AG09319 (cell line): ENCODE data around the gene FBXO2.

Source experiments
- DNase-seq: peaks from one replicate; pipeline ENCODE4 v3.0.0-alpha.2; 2010; ENCODE audit warnings: low read depth; ENCODE audit errors: extremely low read depth
- TF ChIP-seq, protein P1 (sequence below): IDR thresholded peaks from 2 replicates; pipeline ENCODE4 v1.5.1; 2011; ENCODE audit warnings: low read depth, mild to moderate bottlenecking, inconsistent platforms, low read length, moderate library complexity

FBXO2 gene

GRCh38 chr1:11671544-11672286, 17.5 kb upstream of the FBXO2 start:
- TF ChIP-seq, protein P1, sequence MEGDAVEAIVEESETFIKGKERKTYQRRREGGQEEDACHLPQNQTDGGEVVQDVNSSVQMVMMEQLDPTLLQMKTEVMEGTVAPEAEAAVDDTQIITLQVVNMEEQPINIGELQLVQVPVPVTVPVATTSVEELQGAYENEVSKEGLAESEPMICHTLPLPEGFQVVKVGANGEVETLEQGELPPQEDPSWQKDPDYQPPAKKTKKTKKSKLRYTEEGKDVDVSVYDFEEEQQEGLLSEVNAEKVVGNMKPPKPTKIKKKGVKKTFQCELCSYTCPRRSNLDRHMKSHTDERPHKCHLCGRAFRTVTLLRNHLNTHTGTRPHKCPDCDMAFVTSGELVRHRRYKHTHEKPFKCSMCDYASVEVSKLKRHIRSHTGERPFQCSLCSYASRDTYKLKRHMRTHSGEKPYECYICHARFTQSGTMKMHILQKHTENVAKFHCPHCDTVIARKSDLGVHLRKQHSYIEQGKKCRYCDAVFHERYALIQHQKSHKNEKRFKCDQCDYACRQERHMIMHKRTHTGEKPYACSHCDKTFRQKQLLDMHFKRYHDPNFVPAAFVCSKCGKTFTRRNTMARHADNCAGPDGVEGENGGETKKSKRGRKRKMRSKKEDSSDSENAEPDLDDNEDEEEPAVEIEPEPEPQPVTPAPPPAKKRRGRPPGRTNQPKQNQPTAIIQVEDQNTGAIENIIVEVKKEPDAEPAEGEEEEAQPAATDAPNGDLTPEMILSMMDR, result no peak
- DNase-seq, result no peak

GRCh38 chr1:11671205-11671543, 16.9 kb upstream of the FBXO2 start:
- TF ChIP-seq, protein P1, result no peak

DNA sequence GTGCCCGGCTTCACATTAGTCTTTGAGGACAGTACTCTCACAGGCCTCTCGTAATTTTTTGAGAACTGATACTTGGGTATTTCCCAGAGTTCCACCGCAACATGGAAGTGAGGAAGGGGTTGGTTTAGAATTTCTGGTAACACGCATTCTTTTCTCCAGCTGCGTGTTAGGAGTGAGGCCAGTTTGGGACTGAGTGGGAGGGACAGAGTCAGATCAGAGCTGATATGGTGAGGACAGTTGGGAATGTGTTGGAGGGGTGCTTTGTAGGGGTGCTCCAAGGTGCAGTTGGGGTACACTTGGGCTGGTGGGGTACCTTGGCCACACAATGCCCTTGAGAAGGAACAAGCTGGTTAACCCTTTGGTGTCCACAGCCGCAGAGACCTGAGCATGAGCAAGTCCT, 16.5 kb upstream of the FBXO2 start:
- DNase-seq, result no peak
- TF ChIP-seq, protein P1, result no peak

More at GRCh38 chr1:11671205-11671543, 16.9 kb upstream of the FBXO2 start:
- no peak for DNase-seq

DNA sequence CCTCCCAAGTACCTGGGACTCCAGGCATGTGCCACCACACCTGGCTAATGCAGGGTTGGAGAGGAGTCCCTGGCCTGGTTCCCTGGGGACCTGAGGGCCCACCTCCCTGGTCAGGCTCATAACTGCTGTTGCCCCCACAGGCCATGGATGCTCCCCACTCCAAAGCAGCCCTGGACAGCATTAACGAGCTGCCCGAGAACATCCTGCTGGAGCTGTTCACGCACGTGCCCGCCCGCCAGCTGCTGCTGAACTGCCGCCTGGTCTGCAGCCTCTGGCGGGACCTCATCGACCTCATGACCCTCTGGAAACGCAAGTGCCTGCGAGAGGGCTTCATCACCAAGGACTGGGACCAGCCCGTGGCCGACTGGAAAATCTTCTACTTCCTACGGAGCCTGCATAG, 14.3 kb upstream of the FBXO2 start:
- TF ChIP-seq, protein P1, result no peak
- DNase-seq, result no peak

DNA sequence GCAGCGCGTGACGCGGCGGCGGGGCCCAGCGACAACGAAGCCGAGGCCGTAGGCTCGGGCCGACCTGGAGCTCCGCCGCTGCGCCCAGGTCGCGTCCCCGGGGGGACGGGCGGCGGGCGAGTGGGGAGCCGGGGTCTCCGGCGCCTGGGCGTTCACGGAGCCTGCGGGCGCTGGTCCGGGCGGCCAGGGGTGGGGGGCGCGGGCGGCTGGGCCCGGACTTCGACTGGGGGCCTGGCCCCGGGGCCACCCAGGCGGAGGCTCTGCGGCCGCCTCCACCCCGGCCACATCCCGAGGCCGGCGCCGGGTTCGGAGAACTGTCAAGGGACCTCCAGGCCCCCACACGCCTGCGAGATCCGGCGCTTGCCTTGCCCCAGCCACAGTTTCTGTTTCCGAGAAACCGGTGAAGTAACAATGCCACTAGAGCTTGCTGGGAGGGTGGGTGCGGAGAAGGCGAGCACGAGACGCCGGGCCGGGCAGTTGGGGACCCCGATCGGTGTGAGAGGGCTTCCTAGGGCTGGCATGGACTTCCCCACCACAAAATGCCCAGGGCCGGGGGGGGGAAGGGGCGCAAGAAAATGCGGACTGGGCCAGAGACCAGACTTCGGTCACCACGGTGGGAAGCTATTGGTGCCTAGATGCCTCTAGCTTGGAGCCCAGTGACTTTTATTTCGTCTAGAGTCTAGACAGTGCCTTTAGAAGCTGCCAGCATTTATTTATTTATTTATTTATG, 10.3 kb upstream of the FBXO2 start:
- no peak for DNase-seq

GRCh38 chr1:11661103-11661502, 6.9 kb upstream of the FBXO2 start:
- TF ChIP-seq, protein P1, result no peak
- DNase-seq, result no peak

More for the DNA sequence above, 10.3 kb upstream of the FBXO2 start:
- TF ChIP-seq, protein P1, result no peak

GRCh38 chr1:11659748-11660147, 5.5 kb upstream of the FBXO2 start:
- no peak for DNase-seq

More at GRCh38 chr1:11659748-11660147, 5.5 kb upstream of the FBXO2 start:
- TF ChIP-seq, protein P1, result no peak
